OCI-LY1 (cell line): ENCODE results near the gene PUM2.

Experiments used
- EZH2 ChIP-seq: fragments of 200-600 bp; sonication (generic), shearing (Covaris generic); IDR thresholded peaks from 2 replicates; pipeline ENCODE4 v1.8.0; 2017; ENCODE audit warnings: borderline replicate concordance, mixed run types, mild to moderate bottlenecking, antibody characterized with exemption, low read length, moderate library complexity, mixed read lengths
- TF ChIP-seq, protein P1 (sequence below): fragments of 200-600 bp; sonication (generic), shearing (Covaris generic); IDR thresholded peaks from 2 replicates; pipeline ENCODE4 v1.5.1; 2017; ENCODE audit warnings: mild to moderate bottlenecking, antibody characterized with exemption, low read length, moderate library complexity, mixed read lengths

DNA sequence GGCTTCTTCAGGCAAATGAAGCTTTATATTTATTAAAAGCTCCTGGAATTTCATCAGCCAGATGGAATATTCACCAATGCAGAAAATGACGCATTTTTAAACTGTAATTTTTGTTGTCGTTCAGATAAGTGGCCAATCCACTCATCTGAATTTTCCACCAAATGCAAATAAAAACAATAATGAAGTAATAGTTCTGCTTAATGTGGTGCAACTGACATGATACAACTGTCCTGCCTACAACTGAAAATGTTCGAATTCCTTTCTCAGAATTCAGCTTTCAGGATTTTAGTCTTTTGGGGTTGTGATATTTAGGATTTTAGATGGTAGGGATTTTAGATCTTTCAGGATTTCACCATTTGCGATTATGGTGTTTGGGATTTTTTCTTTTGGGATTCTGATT lies 27.1 kb upstream of the PUM2 start:
- TF ChIP-seq EZH2 = no peak
- TF ChIP-seq, protein P1, sequence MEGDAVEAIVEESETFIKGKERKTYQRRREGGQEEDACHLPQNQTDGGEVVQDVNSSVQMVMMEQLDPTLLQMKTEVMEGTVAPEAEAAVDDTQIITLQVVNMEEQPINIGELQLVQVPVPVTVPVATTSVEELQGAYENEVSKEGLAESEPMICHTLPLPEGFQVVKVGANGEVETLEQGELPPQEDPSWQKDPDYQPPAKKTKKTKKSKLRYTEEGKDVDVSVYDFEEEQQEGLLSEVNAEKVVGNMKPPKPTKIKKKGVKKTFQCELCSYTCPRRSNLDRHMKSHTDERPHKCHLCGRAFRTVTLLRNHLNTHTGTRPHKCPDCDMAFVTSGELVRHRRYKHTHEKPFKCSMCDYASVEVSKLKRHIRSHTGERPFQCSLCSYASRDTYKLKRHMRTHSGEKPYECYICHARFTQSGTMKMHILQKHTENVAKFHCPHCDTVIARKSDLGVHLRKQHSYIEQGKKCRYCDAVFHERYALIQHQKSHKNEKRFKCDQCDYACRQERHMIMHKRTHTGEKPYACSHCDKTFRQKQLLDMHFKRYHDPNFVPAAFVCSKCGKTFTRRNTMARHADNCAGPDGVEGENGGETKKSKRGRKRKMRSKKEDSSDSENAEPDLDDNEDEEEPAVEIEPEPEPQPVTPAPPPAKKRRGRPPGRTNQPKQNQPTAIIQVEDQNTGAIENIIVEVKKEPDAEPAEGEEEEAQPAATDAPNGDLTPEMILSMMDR = no peak
